Subcutaneous abdominal adipose tissue (tissue), 5 donors: ENCODE results near the gene ISCA2.

Source experiments
- H3K27ac ChIP-seq: one replicate; pipeline ENCODE4 v1.7.0; 2013; ENCODE audit warnings: low read depth, mild to moderate bottlenecking, inconsistent platforms, low read length, moderate library complexity
- H3K27me3 ChIP-seq, 5 donors: one replicate each; pipeline ENCODE4 v1.7.0; 2013; ENCODE audit warnings: low read length in 5 of 5, inconsistent platforms in 1 of 5; ENCODE audit not compliant: control insufficient read depth in 5 of 5, insufficient read depth in 4 of 5
- H3K36me3 ChIP-seq, 5 donors: one replicate each; pipeline ENCODE4 v1.7.0; 2013; ENCODE audit warnings: low read length in 5 of 5; ENCODE audit not compliant: control insufficient read depth in 5 of 5, insufficient read depth in 5 of 5
- H3K4me1 ChIP-seq, 5 donors: one replicate each; pipeline ENCODE4 v1.7.0; 2013; ENCODE audit warnings: low read length in 5 of 5, mild to moderate bottlenecking in 3 of 5, moderate library complexity in 1 of 5; ENCODE audit not compliant: control insufficient read depth in 5 of 5, insufficient read depth in 5 of 5
- H3K4me3 ChIP-seq, 5 donors: one replicate each; pipeline ENCODE4 v1.7.0; 2013; ENCODE audit warnings: low read length in 5 of 5, low read depth in 1 of 5
- H3K9ac ChIP-seq, 5 donors: one replicate each; pipeline ENCODE4 v1.7.0; 2013; ENCODE audit warnings: low read length in 5 of 5, mild to moderate bottlenecking in 4 of 5, moderate library complexity in 3 of 5
- H3K9me3 ChIP-seq, 5 donors: one replicate each; pipeline ENCODE4 v1.7.0; 2013; ENCODE audit warnings: low read length in 5 of 5; ENCODE audit not compliant: control insufficient read depth in 5 of 5
- donor health status: healthy.
- donor health status: healthy.
- donor health status: healthy.
- donor health status: healthy.
- donor health status: healthy.

ISCA2 gene

GRCh38 chr14:74464785-74465184 lies 28.8 kb upstream of the ISCA2 start:
- no peaks in the 10 kb centered on the region for H3K27me3 ChIP-seq
- no peak overlapping the region for H3K4me3 ChIP-seq
- peaks cover 0 to 14% (median 2%) of the 10 kb centered on the region in 5 donors for H3K36me3 ChIP-seq
- H3K9me3 ChIP-seq: no peaks in the 10 kb centered on the region
- H3K9ac ChIP-seq: no peak overlapping the region
- H3K27ac ChIP-seq: no peak overlapping the region
- H3K4me1 ChIP-seq: peaks cover 0 to 26% (median 2%) of the 10 kb centered on the region in 5 donors

DNA sequence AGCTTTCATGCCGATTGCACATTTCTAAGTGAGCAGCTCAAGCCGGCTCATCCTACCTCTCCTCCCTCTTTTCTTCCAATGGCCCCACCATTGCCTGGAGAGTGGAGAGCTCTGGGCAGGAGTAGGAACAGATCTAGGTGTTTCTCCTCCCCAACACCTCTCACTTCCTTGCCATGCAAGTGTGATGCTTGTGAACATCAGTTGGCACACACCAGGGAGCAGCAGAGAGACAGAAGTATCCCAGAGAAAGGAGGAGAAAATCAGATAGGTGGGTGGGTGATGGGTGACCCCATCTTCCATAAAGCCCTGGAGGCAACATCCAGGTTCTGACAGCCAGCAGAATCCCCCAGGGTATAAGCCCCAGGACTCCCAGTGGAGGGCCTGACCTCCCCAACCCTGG lies 28.2 kb upstream of the ISCA2 start:
- H3K36me3 ChIP-seq: peaks cover 0 to 19% (median 2%) of the 10 kb centered on the region in 5 donors
- H3K9ac ChIP-seq: no peak overlapping the region

GRCh38 chr14:74468513-74468912 lies 25.1 kb upstream of the ISCA2 start:
- no peaks in the 10 kb centered on the region for H3K9me3 ChIP-seq
- peaks cover 0 to 25% (median 4%) of the 10 kb centered on the region in 5 donors for H3K4me1 ChIP-seq
- no peak overlapping the region for H3K27ac ChIP-seq
- H3K27me3 ChIP-seq: no peaks in the 10 kb centered on the region
- H3K9ac ChIP-seq: no peak overlapping the region
- H3K36me3 ChIP-seq: peaks cover 0 to 37% (median 12%) of the 10 kb centered on the region in 5 donors
- no peak overlapping the region for H3K4me3 ChIP-seq

More for the DNA sequence above, 28.2 kb upstream of the ISCA2 start:
- Histone ChIP-seq H3K4me3 (no peak overlapping the region), H3K27me3 (no peaks in the 10 kb centered on the region), H3K4me1 (peaks cover 0 to 26% (median 4%) of the 10 kb centered on the region in 5 donors), H3K9me3 (no peaks in the 10 kb centered on the region), H3K27ac (no peak overlapping the region)

GRCh38 chr14:74469548-74470518 lies 23.7 kb upstream of the ISCA2 start:
- H3K9ac ChIP-seq: no peak overlapping the region
- no peaks in the 10 kb centered on the region for H3K9me3 ChIP-seq
- H3K27ac ChIP-seq: no peak overlapping the region
- H3K4me3 ChIP-seq: no peak overlapping the region
- H3K27me3 ChIP-seq: no peaks in the 10 kb centered on the region
- H3K4me1 ChIP-seq: peaks cover 0 to 25% (median 4%) of the 10 kb centered on the region in 5 donors
- H3K36me3 ChIP-seq: peaks cover 0 to 50% (median 22%) of the 10 kb centered on the region in 5 donors

DNA sequence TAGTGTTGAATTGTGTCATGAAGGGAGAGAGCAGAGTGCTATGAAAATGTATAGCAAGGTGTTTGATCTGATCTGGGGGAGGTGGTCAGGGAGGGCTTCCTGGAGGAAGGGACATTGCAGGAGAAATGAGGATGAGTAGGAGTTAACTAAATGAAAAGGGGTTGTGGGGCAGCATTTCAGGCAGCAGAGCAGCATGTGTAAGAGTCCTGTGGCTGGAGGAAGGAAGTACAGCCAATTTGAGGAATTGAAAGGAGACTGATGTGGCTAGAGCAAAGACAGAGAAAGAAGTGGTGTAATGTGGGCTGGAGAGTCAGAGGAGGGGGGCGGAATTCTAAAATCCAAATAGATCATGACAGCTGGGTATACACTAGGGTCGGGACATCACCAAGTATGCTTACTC lies 21.0 kb upstream of the ISCA2 start:
- Histone ChIP-seq H3K27ac (no peak overlapping the region), H3K4me3 (no peak overlapping the region), H3K9me3 (no peaks in the 10 kb centered on the region), H3K4me1 (peaks cover 0 to 30% (median 6%) of the 10 kb centered on the region in 5 donors), H3K36me3 (peaks cover 0 to 65% (median 33%) of the 10 kb centered on the region in 5 donors), H3K9ac (no peak overlapping the region), H3K27me3 (no peaks in the 10 kb centered on the region)

DNA sequence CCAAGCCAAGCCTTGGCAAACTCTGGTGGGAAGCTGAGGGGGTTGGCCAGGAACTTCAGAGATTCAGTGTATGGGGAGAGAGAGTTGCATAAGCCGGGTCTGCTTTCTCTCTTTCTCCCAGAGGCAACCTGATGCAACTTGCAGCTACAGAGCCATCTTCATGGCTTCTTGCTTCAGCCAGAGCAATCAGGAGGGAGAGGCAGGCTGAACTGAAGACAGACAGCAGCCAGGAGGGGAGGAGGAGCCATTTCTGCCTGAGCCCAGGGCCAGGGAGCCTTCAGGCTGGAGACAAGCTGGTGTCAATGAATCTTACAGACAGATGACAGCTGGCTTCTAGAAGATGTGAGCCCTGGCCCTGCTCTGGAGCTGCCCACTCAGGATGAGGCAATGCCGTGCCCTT lies 19.2 kb upstream of the ISCA2 start:
- H3K4me1 ChIP-seq: peaks cover 0 to 22% (median 6%) of the 10 kb centered on the region in 5 donors
- no peaks in the 10 kb centered on the region for H3K27me3 ChIP-seq
- H3K27ac ChIP-seq: no peak overlapping the region
- H3K4me3 ChIP-seq: no peak overlapping the region
- peaks cover 12 to 71% (median 42%) of the 10 kb centered on the region in 5 donors for H3K36me3 ChIP-seq
- no peaks in the 10 kb centered on the region for H3K9me3 ChIP-seq
- H3K9ac ChIP-seq: peak overlapping the region in 1 of 5 donors; percentile 36

- H3K4me1 ChIP-seq: peaks cover 0 to 9% (median 6%) of the 10 kb centered on the region in 5 donors
- no peak overlapping the region for H3K9ac ChIP-seq
- H3K27me3 ChIP-seq: no peaks in the 10 kb centered on the region
- no peak overlapping the region for H3K27ac ChIP-seq
- H3K9me3 ChIP-seq: no peaks in the 10 kb centered on the region
- H3K36me3 ChIP-seq: peaks cover 19 to 72% (median 54%) of the 10 kb centered on the region in 5 donors
- H3K4me3 ChIP-seq: no peak overlapping the region
Observed at GRCh38 chr14:74475678-74476077, 17.9 kb upstream of the ISCA2 start.

- Histone ChIP-seq H3K4me3 (no peak overlapping the region), H3K9ac (no peak overlapping the region), H3K4me1 (peaks cover 0 to 7% (median 5%) of the 10 kb centered on the region in 5 donors), H3K36me3 (peaks cover 20 to 72% (median 54%) of the 10 kb centered on the region in 5 donors), H3K27ac (no peak overlapping the region), H3K27me3 (no peaks in the 10 kb centered on the region), H3K9me3 (no peaks in the 10 kb centered on the region)
Observed at GRCh38 chr14:74476107-74476506, 17.5 kb upstream of the ISCA2 start.

DNA sequence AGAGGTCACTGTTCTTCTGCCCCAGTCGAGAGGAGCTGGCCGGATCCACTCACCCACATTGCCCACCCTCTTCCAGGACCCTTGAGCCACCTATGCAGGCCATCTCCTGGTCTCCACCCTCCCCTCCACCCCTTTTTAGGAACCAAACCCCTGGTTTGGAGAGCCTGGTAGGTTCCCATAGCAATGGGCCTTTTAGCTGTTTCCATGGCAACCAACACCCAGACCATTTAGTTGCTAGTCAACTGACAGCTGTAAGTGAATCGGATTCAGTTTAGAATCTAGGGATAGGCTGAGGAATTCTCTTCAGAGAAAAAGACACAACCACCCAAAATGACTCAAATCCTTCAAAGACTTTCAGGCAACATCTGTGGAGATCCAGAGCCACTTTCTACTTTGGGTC lies 17.0 kb upstream of the ISCA2 start:
- H3K27ac ChIP-seq: no peak overlapping the region
- no peaks in the 10 kb centered on the region for H3K27me3 ChIP-seq
- no peak overlapping the region for H3K9ac ChIP-seq
- H3K36me3 ChIP-seq: peaks cover 25 to 76% (median 56%) of the 10 kb centered on the region in 5 donors
- H3K9me3 ChIP-seq: no peaks in the 10 kb centered on the region
- H3K4me3 ChIP-seq: no peak overlapping the region
- peaks cover 0 to 7% (median 5%) of the 10 kb centered on the region in 5 donors for H3K4me1 ChIP-seq

DNA sequence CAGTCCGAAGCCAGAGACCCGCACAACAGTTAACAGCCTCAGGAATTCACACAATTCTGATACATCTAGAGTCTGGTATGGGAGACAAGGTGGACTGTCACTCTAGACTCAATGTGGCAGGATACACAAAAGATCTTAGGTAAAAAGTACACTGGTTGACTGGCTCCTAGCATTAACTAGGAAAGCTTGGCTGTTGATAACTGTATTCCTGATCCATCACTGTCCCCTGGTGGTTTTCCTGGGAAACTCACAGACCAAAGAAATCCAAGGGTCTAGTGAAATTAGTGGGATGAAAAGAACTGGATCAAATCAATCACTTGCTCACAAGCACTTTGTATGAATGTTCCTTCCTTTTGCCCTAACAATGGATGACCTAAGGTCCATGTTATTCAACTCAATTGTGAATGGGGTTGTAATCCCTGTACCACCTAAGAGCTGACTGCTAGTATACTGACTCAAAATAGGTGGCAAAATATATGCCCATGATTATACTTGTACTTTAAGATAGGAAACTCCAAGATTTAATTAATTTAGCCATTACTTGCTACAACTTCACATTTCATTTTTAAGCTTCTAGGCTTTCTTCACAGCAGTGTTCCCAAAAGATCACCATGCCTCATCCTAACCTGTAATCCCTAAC lies 14.4 kb upstream of the ISCA2 start:
- Histone ChIP-seq H3K36me3 (peaks cover 34 to 79% (median 62%) of the 10 kb centered on the region in 5 donors), H3K4me3 (no peak overlapping the region), H3K27ac (no peak overlapping the region), H3K9me3 (no peaks in the 10 kb centered on the region), H3K27me3 (no peaks in the 10 kb centered on the region), H3K4me1 (peaks cover 0 to 13% (median 12%) of the 10 kb centered on the region in 5 donors), H3K9ac (no peak overlapping the region)
